HEK293 (cell line): Measurements from ENCODE around the gene SLC9A9.

ENCODE experiments used
- CTCF ChIA-PET: fragments of 350-600 bp; formaldehyde crosslinking; extraction: SDS; loops from one replicate; lab custom pipeline; 2021; ENCODE audit warnings: antibody characterized with exemption; lab: Yijun Ruan, JAX
- POLR2A ChIA-PET: fragments of 300-600 bp; formaldehyde crosslinking; extraction: SDS; loops from one replicate; lab custom pipeline; 2020; ENCODE audit warnings: antibody characterized with exemption, inconsistent platforms; lab: Yijun Ruan, JAX
- H3K27ac ChIP-seq: fragments of 200-500 bp; sonication (Bioruptor generic); 2 replicates; pipeline ENCODE4 v1.5.1; 2014; ENCODE audit warnings: low read depth, low read length, control low read depth, inconsistent platforms; ENCODE audit errors: extremely low read depth
- H3K36me3 ChIP-seq, 2 experiments: fragments of 200-500 bp in 1 of 2; sonication (Bioruptor generic) in 1 of 2; 1 replicate in 1 of 2; 2 replicates in 1 of 2; pipeline ENCODE4 v1.5.1; 2014 to 2017; ENCODE audit warnings: inconsistent platforms in 2 of 2, low read length in 2 of 2; ENCODE audit not compliant: control insufficient read depth in 2 of 2, insufficient read depth in 1 of 2
- H3K4me1 ChIP-seq: fragments of 200-500 bp; sonication (Bioruptor generic); 2 replicates; pipeline ENCODE4 v1.5.1; 2014; ENCODE audit warnings: mild to moderate bottlenecking, low read length, inconsistent platforms; ENCODE audit not compliant: control insufficient read depth, insufficient read depth
- H3K4me3 ChIP-seq: 2 replicates; pipeline ENCODE4 v1.5.1; 2011; ENCODE audit warnings: low read depth, mild to moderate bottlenecking, control low read depth, low read length, moderate library complexity
- H3K9me3 ChIP-seq: fragments of 200-500 bp; sonication (Bioruptor generic); 2 replicates; pipeline ENCODE4 v1.5.1; 2014; ENCODE audit warnings: low read depth, low read length, inconsistent platforms; ENCODE audit not compliant: control insufficient read depth, insufficient read depth
- HOXA7 ChIP-seq: sonication (generic); formaldehyde crosslinking; IDR thresholded peaks from 2 replicates; pipeline ENCODE4 v1.8.1; 2022; ENCODE audit warnings: missing genetic modification reagents, borderline replicate concordance
- KLF16 ChIP-seq: fragments of 450-650 bp; formaldehyde crosslinking; IDR thresholded peaks from 2 replicates; pipeline ENCODE4 v1.5.1; 2017; ENCODE audit warnings: missing biosample characterization, missing genetic modification characterization
- PRDM2 ChIP-seq: fragments of 450-650 bp; formaldehyde crosslinking; IDR thresholded peaks from 2 replicates; pipeline ENCODE4 v1.5.1; 2016; ENCODE audit warnings: missing biosample characterization, missing genetic modification characterization, borderline replicate concordance
- REPIN1 ChIP-seq: fragments of 450-650 bp; formaldehyde crosslinking; IDR thresholded peaks from 2 replicates; pipeline ENCODE4 v1.5.1; 2017; ENCODE audit warnings: missing biosample characterization, missing genetic modification characterization, low read depth
- SCRT1 ChIP-seq: fragments of 450-650 bp; formaldehyde crosslinking; IDR thresholded peaks from 2 replicates; pipeline ENCODE4 v1.5.1; 2016; ENCODE audit warnings: missing biosample characterization, missing genetic modification characterization, borderline replicate concordance
- TSHZ1 ChIP-seq: fragments of 450-650 bp; formaldehyde crosslinking; IDR thresholded peaks from 2 replicates; pipeline ENCODE4 v1.5.1; 2016; ENCODE audit warnings: missing biosample characterization, missing genetic modification characterization, borderline replicate concordance
- ZNF169 ChIP-seq: fragments of 450-650 bp; formaldehyde crosslinking; IDR thresholded peaks from 2 replicates; pipeline ENCODE4 v1.5.1; 2016; ENCODE audit warnings: missing biosample characterization, missing genetic modification characterization
- ZNF175 ChIP-seq: fragments of 450-650 bp; formaldehyde crosslinking; IDR thresholded peaks from 2 replicates; pipeline ENCODE4 v1.5.1; 2016; ENCODE audit warnings: missing biosample characterization, missing genetic modification characterization
- ZNF24 ChIP-seq: fragments of 450-650 bp; formaldehyde crosslinking; IDR thresholded peaks from 2 replicates; pipeline ENCODE4 v1.5.1; 2016; ENCODE audit warnings: missing biosample characterization, missing genetic modification characterization
- ZNF280C ChIP-seq: fragments of 450-650 bp; formaldehyde crosslinking; IDR thresholded peaks from 2 replicates; pipeline ENCODE4 v1.5.1; 2016; ENCODE audit warnings: missing biosample characterization, missing genetic modification characterization
- ZNF426 ChIP-seq: fragments of 450-650 bp; formaldehyde crosslinking; IDR thresholded peaks from 2 replicates; pipeline ENCODE4 v1.5.1; 2017; ENCODE audit warnings: missing biosample characterization, missing genetic modification characterization, mild to moderate bottlenecking, inconsistent platforms, moderate library complexity
- ZNF501 ChIP-seq: fragments of 450-650 bp; formaldehyde crosslinking; IDR thresholded peaks from 2 replicates; pipeline ENCODE4 v1.5.1; 2016; ENCODE audit warnings: missing biosample characterization, missing genetic modification characterization
- ZNF513 ChIP-seq: fragments of 450-650 bp; IDR thresholded peaks from 2 replicates; pipeline ENCODE4 v1.5.1; 2018; ENCODE audit warnings: missing biosample characterization, missing genetic modification characterization
- ZNF626 ChIP-seq: fragments of 450-650 bp; sonication (Bioruptor Pico); formaldehyde crosslinking; IDR thresholded peaks from 2 replicates; pipeline ENCODE4 v1.5.1; 2018; ENCODE audit warnings: missing biosample characterization, missing genetic modification characterization, inconsistent platforms
- ZNF76 ChIP-seq: fragments of 450-650 bp; formaldehyde crosslinking; IDR thresholded peaks from 2 replicates; pipeline ENCODE4; 2016; ENCODE audit warnings: low read depth, missing biosample characterization, missing genetic modification characterization, borderline replicate concordance
- ZNF843 ChIP-seq: fragments of 450-650 bp; formaldehyde crosslinking; IDR thresholded peaks from 2 replicates; pipeline ENCODE4 v1.5.1; 2016; ENCODE audit warnings: missing biosample characterization, missing genetic modification characterization

Gene SLC9A9

GRCh38 chr3:143755978-143756377, 92.3 kb downstream of the SLC9A9 start (continued):
- TF ChIP-seq TSHZ1 (tag by site-specific recombination) (no peak), ZNF175 (tag by site-specific recombination) (no peak), ZNF426 (tag by site-specific recombination) (no peak), HOXA7 (CRISPR knock-in tag) (no peak), KLF16 (tag by site-specific recombination) (no peak), ZNF843 (no peak), ZNF280C (tag by site-specific recombination) (no peak), ZNF513 (tag by site-specific recombination) (no peak), ZNF76 (tag by site-specific recombination) (no peak), REPIN1 (tag by site-specific recombination) (no peak), SCRT1 (no peak)
- TF ChIP-seq, all 188 proteins: peak for 0

- H3K9me3 ChIP-seq, result no peaks in the 10 kb centered on the region
- TF ChIP-seq ZNF169 (tag by site-specific recombination) (no peak), ZNF626 (no peak), ZNF24 (no peak), ZNF501 (tag by site-specific recombination) (no peak), PRDM2 (tag by site-specific recombination) (no peak)
- CTCF ChIA-PET, result interaction anchor here (0.6 kb wide), 1 partner anchor 131 kb away, joined by 3 read pairs; no protein-coding TSS in a partner anchor
- no peaks in the 10 kb centered on the region for H3K4me1 ChIP-seq
- POLR2A ChIA-PET, result no interaction called here
- H3K4me3 ChIP-seq, result no peak overlapping the region
- H3K36me3 ChIP-seq, result no peaks in the 10 kb centered on the region
- no peak overlapping the region for H3K27ac ChIP-seq
Observed at GRCh38 chr3:143754090-143754489, 94.2 kb downstream of the SLC9A9 start.
